GM19467 (cell line): ENCODE data around the gene SIGLEC1.

Source experiments
- ATAC-seq: cut with Tn5 transposase; IDR thresholded peaks from one replicate; pipeline ENCODE4 v1.9.1; 2021; ENCODE audit warnings: mild to moderate bottlenecking, moderate library complexity; ENCODE audit not compliant: unreplicated experiment

Gene SIGLEC1

DNA sequence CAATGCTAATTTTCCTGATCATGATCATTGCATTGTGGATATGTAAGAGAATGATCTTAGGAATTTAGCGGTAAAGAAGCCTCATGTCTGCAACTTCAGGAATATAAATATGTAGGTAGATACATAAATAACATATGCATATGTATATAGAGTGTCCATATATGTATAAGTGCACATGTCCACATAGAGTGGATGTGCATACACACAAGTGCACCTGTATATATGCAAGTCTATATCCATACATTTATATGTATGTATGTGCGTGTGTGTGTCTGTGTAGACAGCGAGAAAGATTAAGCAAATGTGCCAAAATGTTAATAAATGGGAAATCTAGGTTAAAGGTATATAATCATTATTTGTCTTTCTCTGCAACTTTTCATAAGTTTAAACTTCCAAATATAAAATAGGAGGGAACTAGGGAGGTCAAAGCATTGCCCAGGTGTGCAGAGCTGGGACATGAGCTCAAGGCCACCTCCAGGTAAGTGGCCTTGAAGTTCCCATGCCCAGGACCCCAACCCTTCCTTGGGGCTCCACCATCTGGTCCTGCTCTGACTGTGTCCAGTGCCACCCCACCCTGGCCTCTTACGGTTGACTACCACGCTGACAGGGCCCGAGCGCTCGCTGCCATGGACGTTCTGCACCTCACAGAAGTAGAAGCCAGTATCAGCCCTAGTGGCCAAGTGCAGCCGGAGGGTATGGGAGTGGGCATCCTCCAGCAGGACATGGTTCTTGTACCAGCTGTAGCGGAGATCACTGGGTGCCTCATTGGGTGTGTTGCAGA is 9.6 kb downstream of the SIGLEC1 start:
- no peak for ATAC-seq

DNA sequence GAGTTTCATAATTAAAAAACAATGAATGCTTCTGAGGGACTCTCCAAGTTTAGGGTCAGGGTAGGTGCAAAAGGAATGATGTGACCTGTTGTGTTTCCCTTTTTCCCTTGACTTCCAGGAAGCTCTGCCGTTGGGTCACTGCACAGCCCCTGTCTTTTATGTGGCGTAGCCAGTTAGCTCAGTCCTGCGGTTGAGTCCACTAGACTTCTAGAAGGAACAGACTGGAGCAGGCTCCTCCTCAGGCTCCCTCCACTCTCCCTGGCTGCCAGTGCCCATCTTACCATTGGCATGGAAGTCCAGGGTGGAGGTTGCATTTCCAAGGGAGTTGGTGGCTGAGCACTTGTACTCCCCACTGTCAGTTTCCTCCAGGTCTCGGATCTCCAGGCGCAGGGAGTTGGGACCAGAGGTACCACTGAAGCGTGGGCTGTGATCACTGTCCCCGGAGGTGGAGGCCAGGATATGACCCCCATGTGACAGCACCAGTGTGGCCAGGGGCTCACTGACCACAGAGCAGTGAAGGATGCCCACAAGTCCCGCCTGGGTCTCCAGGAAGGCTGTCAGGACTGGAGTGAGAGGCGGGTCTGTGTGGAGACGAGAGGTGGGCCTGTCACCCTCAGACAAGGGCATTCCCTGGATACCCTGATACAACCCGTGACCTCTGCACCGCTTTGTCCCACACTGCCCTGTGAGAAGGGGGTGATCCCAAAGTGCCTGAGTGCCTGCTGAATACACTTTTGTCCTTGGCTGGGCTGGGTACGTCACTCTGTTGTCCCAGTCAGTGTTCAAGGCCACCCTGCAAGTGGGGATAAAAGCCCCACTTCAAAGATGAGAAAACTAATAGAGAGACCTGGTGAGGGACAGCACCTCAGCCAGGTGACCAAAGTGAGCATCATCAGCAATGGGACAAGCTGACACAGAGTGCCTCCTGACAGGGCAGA is 11.1 kb downstream of the SIGLEC1 start:
- ATAC-seq, result no peak

DNA sequence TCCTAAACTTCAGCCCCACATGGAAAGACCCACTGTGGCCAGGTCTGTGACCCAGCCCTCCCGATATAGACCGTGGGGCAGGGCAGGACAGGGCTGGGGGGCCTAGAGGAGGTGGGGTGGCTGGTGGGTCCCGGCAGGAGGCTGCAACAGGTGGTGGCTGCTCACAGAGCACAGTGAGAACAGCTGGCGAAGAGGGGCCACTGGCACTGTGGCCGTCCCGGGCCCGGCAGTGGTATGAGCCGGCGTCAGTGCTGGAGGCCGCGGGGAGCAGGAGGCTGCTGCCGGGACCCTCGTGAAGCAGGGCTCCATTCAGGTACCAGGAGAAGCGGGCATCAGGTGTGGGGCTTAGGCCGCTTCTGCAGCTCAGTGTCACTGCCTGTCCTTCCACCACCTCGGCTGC is 13.4 kb downstream of the SIGLEC1 start:
- no peak for ATAC-seq

DNA sequence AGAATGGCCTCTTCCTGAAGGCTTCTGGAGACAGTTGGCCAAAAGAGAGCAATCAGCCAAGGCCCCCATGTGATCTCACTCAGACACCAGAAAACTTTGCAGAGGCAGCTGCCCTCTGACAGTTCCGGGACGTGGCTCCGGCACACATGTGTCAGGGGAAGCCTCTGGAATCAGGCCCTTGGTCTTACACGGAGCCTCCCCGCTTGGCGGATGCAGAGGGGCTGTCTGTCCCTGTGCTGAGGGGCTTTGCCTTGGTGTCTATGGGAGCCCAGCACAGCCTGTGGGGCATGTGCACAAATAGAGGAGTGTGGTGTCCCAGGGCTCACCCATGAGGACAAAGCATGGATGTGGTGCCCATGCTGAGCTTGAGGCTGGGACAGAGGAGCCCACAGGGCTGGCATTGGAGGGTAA is 13.8 kb downstream of the SIGLEC1 start:
- no peak for ATAC-seq

DNA sequence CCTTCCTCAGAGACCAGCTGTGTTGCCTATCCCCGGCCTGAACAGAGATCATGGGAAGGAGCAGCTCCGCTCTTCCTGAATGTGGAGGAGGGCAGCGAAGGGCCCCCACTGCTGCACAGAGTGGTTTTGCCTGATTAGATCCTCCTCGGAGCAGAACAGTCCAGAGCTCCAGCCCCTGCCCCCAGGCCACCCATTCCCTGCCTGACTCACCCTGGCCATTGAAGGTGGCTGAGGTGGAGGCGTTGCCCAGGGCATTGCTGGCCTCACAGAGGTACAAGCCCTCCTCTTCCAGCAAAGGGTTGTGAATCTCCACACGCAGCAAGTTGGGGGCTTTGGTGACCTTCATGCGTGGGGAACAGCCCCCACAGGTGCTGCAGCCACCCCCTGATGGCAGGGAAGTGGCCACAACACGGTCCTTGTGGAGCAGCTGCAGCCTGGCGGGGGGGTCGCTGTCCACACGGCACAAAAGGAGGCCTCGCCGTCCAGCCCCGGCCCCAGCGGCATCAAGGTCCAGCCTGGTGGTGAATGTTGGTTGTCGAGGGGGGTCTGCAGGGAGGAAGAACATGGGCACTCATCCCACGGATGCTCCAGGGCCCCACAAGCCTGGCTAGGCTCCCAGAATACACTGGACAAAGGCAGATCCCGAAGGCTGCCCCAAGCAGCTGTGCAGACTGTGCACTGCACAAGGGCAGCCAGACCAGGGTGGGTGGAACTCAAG is 14.7 kb downstream of the SIGLEC1 start:
- no peak for ATAC-seq

DNA sequence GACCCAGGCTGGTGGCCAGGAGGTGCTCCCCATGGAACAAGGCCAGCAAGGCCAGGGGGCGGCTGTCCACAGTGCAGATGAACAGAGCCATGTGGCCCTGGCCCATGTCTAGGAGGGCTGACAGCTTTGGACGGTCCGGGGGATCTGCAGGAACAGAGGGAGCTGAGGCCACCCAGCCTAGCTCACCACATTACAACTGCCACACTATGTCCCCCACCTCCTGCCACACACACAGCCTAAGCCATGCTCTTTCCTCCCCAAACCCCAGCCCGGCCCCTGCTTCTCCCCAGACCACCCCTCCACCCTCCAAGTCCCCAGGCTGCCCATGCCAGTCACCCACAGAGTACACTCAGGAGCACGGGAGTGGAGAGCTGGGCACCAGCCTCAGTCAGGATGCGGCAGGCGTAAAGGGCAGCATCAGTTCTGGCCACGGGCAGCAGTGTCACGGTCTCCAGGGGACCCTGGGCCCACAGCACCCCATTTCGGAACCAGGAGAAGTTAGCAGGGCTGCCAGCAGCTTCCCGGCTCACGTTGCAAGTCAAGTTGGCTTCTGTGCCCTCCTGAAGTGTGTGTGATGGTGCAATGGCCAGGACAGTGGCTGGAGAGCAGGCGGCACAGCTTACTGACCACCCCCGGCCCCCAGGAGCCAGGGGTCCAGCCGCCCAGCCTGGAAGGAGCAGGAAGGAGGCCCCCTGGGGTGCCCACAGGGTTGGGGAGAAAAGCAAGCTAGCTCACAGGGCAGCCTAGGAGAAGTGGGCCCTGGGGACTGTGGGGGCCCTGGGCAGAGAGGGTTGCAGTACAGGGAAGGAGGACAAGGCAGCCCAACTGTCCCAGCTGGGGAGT is 15.4 kb downstream of the SIGLEC1 start:
- ATAC-seq, result no peak

DNA sequence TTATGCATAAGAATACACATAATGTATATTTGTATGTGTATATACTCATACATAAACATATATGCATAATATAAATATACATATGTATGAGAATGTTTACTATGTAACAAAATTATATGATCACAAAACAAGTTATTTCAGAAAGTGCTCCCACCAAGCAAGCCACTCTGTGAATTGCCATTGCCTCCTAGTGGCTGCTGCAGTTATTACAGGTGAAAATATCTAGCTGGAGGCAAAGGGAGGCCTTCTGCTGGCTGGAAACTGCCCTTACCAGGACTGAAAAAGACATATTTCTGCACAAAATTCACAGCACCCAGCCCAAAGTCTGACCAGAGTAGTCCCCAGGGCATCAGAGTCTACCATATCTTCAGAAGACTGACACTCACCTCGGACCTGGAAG is 16.2 kb downstream of the SIGLEC1 start:
- ATAC-seq, result no peak

DNA sequence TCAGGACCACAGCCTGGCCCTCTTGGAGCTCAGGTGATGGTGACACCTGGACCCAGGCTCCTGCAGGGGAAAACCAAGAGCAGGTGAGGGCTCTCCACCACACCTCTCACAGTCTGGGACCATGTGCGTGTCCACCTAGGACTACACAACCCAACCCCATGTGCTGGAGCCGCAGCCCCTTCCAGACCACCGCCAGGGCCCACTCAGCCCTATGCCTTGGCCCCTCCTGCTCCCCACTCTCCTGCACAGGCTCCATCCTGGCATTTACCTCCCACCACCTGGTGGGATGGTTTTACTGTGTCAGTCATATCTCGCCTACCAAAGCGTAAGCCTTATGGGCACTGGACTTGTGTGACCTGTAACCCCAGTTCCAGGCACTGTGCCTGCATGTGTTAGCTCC is 17.5 kb downstream of the SIGLEC1 start:
- ATAC-seq, result no peak

DNA sequence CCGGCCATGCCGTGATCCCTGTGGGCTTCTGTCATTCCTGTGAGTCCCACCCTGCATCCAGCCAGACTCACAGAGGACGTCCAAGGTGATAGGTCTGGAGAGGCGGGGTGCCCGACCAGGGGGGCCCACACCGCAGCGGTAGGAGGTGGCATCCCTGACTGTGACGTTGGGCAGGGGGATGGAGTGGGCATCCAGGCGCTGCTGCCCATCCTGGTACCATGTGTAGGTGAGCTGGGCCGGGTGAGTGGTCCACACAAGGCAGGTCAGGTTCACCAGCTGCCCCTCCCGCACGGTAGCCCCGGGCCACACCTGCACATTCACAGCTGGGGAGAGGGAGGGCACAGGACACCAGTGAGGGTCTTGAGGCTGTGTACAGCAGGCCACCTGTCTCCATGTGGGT is 19.0 kb downstream of the SIGLEC1 start:
- ATAC-seq, result no peak

DNA sequence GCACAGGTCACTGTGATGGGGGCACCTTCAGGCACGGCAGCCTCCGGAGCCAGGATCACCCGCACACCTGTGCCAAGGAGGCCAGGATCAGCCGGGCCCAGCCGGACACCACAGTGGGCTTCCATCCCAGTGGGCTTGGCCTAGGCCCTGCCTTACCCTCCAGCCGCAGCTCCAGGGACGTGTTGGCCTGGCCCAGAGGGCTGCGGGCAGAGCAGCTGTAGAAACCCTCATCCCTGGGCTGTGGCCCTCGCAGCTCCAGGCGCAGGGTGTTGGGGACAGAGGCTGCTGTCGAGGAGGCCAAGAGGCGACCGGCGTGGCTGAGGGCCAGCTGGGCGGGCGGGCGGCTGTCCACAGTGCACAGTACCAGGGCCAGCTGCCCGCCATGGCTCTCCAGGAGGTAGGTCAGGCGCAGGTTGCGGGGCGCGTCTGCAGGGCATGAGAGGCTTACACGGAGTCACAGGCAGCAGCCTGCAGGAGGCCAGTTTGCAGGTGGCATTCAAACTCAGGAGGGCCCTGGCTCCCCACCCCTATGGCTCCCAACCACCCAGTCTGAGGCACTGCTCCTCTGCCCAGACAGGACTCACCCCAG is 19.6 kb downstream of the SIGLEC1 start:
- ATAC-seq, result no peak

DNA sequence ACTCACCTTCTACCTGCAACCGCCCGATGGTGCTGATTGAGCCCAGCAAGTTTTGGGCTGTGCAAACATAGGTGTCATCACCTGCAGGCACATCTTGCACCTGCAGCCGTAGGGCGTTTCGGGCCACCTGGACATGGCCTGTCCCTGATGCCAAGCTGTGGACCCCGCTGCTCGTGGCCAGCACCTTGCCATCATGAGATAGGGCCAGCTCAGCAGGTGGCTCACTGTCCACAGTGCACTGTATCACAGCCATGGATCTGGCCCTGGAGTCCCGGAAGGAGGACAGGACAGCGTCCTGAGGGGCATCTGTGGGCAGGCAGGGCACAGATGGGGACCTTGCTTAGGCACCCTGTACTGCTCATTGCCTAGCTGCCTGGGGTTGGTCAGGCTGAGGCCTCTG is 20.5 kb downstream of the SIGLEC1 start:
- no peak for ATAC-seq

DNA sequence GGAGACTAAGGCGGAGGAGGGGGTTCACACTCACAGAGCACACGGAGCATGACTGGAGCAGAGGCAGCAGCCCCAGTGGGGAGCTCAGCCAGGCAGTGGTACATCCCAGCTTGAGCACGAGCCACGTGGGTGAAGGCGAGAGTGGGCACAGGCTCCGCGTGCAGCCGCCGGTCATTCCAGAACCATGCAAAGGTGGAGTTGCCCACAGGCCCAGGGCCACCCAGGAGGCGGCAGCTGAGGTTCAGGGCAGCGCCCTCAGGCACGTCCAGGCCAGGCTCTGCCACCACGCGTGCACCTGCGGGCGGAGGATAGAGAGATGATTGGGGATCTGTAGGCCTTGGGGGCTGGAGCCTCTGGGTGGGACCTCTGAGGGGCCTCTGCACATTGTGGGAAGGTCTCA is 21.1 kb downstream of the SIGLEC1 start:
- no peak for ATAC-seq

DNA sequence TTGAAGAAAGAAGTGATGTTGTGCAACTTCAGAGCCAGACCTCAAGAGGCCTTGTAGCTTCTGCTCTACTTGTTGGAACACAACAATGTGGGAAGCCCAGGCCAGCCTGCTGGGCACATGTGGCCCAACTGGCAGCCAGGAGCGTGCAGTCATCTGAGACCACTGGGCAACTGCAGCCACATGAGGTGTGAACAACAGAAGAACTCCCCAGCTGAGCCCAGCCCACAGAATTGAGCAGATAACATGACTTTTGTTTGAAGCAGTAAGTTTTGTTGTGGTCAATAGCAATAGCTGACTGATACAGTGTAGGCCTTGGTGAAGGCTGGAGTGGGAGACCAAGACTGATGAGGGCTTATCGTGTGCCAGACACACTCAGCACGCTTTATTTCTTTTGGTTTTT is 22.0 kb downstream of the SIGLEC1 start:
- no peak for ATAC-seq

DNA sequence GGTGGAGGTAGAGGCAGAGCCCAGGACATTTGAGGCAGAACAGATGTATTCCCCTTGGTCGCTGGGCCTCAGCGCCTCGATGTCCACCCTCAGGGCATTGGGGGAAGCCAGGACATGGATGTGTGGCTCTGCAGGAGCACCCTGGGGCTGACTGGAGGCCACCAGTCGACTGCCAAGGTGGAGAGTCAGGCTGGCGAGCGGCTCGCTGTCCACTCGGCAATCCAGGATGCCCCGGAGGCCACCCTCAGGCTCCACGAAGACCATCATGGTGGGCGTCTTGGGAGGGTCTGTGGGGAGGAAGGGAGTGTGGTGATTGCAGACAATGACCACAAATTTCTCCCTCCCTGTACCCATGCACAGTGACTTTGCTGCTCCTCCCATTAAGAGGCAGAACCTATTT is 22.4 kb downstream of the SIGLEC1 start:
- ATAC-seq, result no peak

DNA sequence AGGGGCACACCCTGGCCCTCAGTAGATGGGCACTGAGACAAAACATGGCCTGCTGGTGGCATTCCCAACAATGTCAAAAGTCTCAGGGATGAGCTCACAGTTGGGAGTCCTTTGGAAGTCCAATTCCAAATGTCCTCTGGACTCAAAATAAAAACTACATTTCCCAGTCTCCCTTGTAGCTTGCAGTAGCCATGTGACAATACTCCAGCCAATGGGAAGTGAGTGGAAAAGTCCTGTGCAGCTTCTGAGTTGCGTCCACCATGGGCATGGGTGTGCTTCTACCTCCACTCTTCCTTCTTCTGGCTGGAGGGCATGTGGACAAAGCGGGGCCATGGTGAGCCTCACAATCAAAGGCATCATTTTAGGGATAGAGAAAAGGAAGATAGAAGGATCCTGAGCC is 24.7 kb downstream of the SIGLEC1 start:
- no peak for ATAC-seq

DNA sequence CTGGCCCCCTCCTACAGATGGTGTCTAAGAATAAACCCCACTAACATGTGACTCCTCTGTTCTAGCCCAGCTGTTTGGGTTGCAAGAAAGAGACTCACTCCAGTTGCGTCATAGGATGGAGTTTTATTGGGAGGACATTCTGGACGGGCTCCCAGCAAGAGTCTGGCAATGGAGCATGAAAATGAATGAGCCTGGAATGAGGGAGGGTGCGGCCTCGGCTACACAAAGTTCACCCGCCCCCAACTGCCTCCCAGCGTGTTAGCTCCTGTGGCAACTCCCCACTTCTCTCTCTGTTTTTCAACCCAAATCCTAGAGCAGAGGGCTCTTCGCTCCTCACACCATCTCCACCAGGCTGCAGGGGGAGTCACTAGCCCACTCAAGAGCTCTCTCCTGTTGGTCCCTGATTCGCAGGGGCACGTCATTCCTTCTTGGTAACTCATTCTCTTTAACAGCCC is 25.5 kb downstream of the SIGLEC1 start:
- no peak for ATAC-seq

DNA sequence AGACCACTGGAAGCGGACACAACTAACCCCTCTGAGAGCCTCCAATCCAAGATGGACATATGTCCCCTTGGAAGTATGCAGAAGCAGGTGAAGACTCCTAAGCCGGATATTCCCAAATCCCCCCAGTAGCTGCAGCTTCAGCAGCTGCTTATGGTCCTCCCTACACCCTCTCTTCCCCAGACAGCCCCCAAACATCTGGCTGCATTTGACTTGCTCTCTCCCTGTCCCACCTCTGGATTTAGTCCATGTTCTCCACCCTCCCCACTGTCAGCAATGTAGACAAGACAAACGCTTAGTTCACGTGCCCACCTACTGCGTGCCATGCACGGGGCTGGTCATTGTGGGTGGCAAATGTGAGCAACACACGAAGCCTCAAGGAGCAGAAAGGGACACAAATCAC is 26.0 kb downstream of the SIGLEC1 start:
- no peak for ATAC-seq

DNA sequence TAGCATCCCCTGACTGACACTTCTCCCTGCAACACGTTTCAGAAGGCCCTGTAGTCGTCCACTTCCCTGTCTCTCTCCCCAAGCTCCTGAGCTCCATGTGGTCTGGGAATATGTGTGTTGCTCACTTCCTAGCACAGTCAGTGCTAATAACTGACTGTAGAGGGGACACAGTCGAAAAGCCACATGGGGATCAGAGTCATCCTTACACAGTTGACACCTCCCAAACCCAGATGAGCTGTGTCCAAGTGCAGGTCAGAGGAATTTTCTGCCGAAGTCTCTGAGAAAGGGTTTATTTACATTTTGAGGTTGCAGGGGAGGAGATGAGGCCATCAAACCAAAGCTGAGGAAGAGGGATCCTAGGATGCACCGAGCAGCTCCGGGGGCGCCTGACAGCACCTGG is 27.1 kb downstream of the SIGLEC1 start:
- no peak for ATAC-seq

DNA sequence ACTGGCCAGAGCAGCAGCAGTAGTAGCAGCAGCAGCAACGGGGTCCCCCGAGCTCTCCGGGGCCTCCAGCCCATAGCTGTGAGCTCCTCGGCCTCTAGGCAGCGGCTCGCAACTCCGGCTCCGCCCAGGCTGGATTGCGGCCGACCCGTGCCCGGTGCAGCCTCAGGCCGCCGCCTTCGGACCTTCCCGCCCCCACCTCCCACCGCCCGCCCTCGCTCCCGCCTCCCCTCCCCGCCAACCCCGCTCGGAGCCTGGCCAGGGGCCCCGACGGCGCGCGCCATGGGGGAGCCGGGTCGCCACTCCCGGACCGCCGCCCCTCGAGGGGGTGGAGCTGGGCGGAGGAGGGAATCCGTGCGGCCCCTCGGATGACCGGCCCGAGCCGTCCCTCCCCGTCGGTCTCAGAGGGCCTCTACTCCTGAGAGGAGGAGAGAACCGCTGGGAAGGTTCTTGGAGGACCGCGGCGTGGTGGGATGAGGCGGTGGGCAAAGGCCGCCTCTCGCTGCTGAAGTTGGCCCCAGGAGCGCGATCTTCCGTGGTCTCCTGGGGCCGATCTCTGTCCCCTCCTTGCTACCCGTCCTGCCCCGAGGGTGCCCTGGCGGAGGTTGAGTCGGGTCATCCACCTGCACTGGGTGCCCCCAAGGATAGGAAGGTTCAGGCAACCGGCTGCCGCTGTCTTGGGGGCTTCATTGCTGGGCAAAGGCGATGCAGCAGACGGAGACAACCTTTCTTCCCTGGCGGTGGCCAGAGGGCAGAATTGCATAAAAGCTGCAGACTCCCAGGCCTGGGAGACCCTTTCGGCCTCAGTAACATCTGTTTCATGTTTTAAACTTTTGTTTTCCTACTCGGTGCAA is 30.2 kb downstream of the SIGLEC1 start, which contains the start of gene ADAM33:
ADAM33 (minus strand) TSS at position 80 of the 851 bp plus-strand sequence; CDS start at position 74, 6 bp downstream.
- no peak for ATAC-seq
